Right lobe of liver (tissue), 6 donors: ENCODE measurements around the gene TBC1D23. TPM values are rescaled to one million over a fixed set of nuclear protein-coding genes. Genes with fewer than 3 reads are reported as not detected.
A peak's percentile ranks its signal among the peaks of the same experiment; 100 is the strongest.
"Not testable (repeated sequence)": the region's sequence is repeated elsewhere in the genome, so short reads cannot be mapped to it uniquely, and the experiment has no call there.

Experiments used
- ATAC-seq, 4 donors: fragments of 200-7000 bp; cut with Tn5 transposase; one replicate each; pipeline ENCODE4 v1.9.1; 2020; ENCODE audit warnings: mild to moderate bottlenecking in 4 of 4, moderate library complexity in 4 of 4
- DNase-seq, 3 donors: peaks; one replicate each; pipeline ENCODE4 v3.0.0-alpha.2; 2020
- H3K27ac ChIP-seq, 3 donors: fragments of 200-600 bp; one replicate each; pipeline ENCODE4 v1.8.0; 2022
- H3K27me3 ChIP-seq, 2 donors: fragments of 200-600 bp; one replicate each; pipeline ENCODE4 v1.8.0; 2022
- H3K36me3 ChIP-seq, 4 donors: fragments of 200-600 bp; sonication (generic) in 1 of 4; one replicate each; pipeline versions ENCODE4 v1.5.1 to v1.8.0; 2017 to 2022; ENCODE audit warnings: control low read depth in 1 of 4
- H3K4me1 ChIP-seq, 4 donors: fragments of 200-600 bp; sonication (generic) in 1 of 4; one replicate each; pipeline versions ENCODE4 v1.5.1 to v1.8.0; 2017 to 2022; ENCODE audit warnings: control low read depth in 1 of 4
- H3K4me3 ChIP-seq, 3 donors: fragments of 200-600 bp; one replicate each; pipeline ENCODE4 v1.8.0; 2022
- H3K9me3 ChIP-seq, 4 donors: fragments of 200-600 bp; sonication (generic) in 1 of 4; one replicate each; pipeline versions ENCODE4 v1.5.1 to v1.8.0; 2017 to 2022; ENCODE audit warnings: control low read depth in 1 of 4
- CTCF ChIP-seq, 4 donors: fragments of 200-600 bp in 3 of 4; fragments of 450-650 bp in 1 of 4; IDR thresholded peaks; one replicate each; pipeline versions ENCODE4 v1.5.1 to v1.8.0; 2016 to 2022; ENCODE audit warnings: antibody characterized with exemption in 4 of 4, mild to moderate bottlenecking in 2 of 4
- POLR2A ChIP-seq: fragments of 450-650 bp; IDR thresholded peaks from one replicate; pipeline ENCODE4 v1.6.1; 2017; ENCODE audit warnings: antibody characterized with exemption, mild to moderate bottlenecking
- WGBS: methylation state at CpG from one replicate; pipeline ENCODE4 v1.1.6; 2018; ENCODE audit warnings: low coverage, low lambda C conversion rate; ENCODE audit not compliant: insufficient coverage; ENCODE audit errors: missing lambda C conversion rate; 5-methylcytosine and 5-hydroxymethylcytosine counted together
- intact Hi-C, 2 donors: fragments of 100-400 bp; cut with DNase I; formaldehyde crosslinking; loops; one replicate each; pipeline versions ENCODE4 v1.11.2 to v1.14.1; 2022
- total RNA-seq, 6 experiments: library from RNA; depleted of rRNA in 2 of 6; stranded (reverse); fragments of >200 nt in 2 of 6; fragmentation: NEBNext Ultra II Directional in 3 of 6; extraction: Animal tissue kit (Norgen Biotek cat#: 25700) in 3 of 6; gene quantifications; one replicate each; pipeline versions ENCODE4 v1.1.0 to v1.2.4, GENCODE V29; 2016 to 2023
- donor health status: DM: no; HTN: yes; CAD: no.
- donor health status: DM: no; HTN: no; CAD: no.
- donor health status: DM: no; HTN: no; CAD: no.
- donor health status: DM: no; HTN: yes; CAD: no.
- donor health status: DM: no; HTN: yes; CAD: no.

Gene TBC1D23
- total RNA-seq, 6 experiments from 2014 or later, result 13.9 to 26.2 (median 21.5) TPM

GRCh38 chr3:100334488-100335351 lies 73.9 kb downstream of the TBC1D23 start, which contains the start of gene NIT2:
TSS of gene NIT2 (plus strand) at chr3:100334757. CDS start at chr3:100334792, 35 bp downstream.
- peak; percentile 90 to 97 (median 92) for ATAC-seq
- DNase-seq, result peak; percentile 93 to 94 (median 94)
- peaks cover 0 to 50% (median 13%) of the 10 kb centered on the region in 4 donors for H3K4me1 ChIP-seq
- H3K36me3 ChIP-seq, result peaks cover 0 to 3% (median 0%) of the 10 kb centered on the region in 4 donors
- 0% methylated on average over 12 of the region's 77 CpGs for WGBS
- TF ChIP-seq POLR2A (peak; percentile 93), CTCF (IDR thresholded peaks at IDR 0.05) (no peak)
- H3K4me3 ChIP-seq, result peak within 1 kb of the TSS; percentile 66 to 80 (median 70)
- intact Hi-C loops, result no loop called here
- peak within 1 kb of the TSS; percentile 86 to 97 (median 90) for H3K27ac ChIP-seq
- H3K9me3 ChIP-seq, result no peaks in the 10 kb centered on the region
- no peaks in the 10 kb centered on the region for H3K27me3 ChIP-seq

GRCh38 chr3:100335434-100335833 lies 74.6 kb downstream of the TBC1D23 start:
- H3K27ac ChIP-seq, result peak overlapping the region; percentile 86 to 97 (median 90)
- no peak for TF ChIP-seq POLR2A
- no peak for TF ChIP-seq CTCF (IDR thresholded peaks at IDR 0.05)
- no peaks in the 10 kb centered on the region for H3K27me3 ChIP-seq
- H3K9me3 ChIP-seq, result no peaks in the 10 kb centered on the region
- peaks cover 0 to 7% (median 0%) of the 10 kb centered on the region in 4 donors for H3K36me3 ChIP-seq
- WGBS, result 50% methylated on average over 13 of the region's 14 CpGs
- ATAC-seq, result peak in 2 of 4 donors; percentile 6
- peak overlapping the region; percentile 66 to 80 (median 70) for H3K4me3 ChIP-seq
- H3K4me1 ChIP-seq, result peaks cover 0 to 52% (median 14%) of the 10 kb centered on the region in 4 donors
- intact Hi-C loops, result no loop called here
- DNase-seq, result peak in 1 of 3 donors; percentile 34

- H3K9me3 ChIP-seq, ATAC-seq, intact Hi-C loops, H3K36me3 ChIP-seq, DNase-seq, H3K4me3 ChIP-seq, H3K27me3 ChIP-seq: not testable (repeated sequence)
- Histone ChIP-seq H3K4me1 (peaks cover 0 to 55% (median 18%) of the 10 kb centered on the region in 4 donors), H3K27ac (peak overlapping the region in 1 of 3 donors; percentile 97)
- WGBS, result 67% methylated on average over 4 of the region's 10 CpGs
Observed at GRCh38 chr3:100336229-100336628, 75.4 kb downstream of the TBC1D23 start.

- intact Hi-C loops, result no loop called here
- H3K36me3 ChIP-seq, result peaks cover 0 to 29% (median 12%) of the 10 kb centered on the region in 4 donors
- peak overlapping the region in 2 of 3 donors; percentile 33 to 77 for H3K27ac ChIP-seq
- H3K4me3 ChIP-seq, result no peak overlapping the region
- H3K4me1 ChIP-seq, result peaks cover 0 to 55% (median 14%) of the 10 kb centered on the region in 4 donors
- ATAC-seq (no peak), DNase-seq (no peak)
- H3K9me3 ChIP-seq, result no peaks in the 10 kb centered on the region
- H3K27me3 ChIP-seq, result no peaks in the 10 kb centered on the region
- TF ChIP-seq POLR2A (no peak), CTCF (IDR thresholded peaks at IDR 0.05) (no peak)
- 57% methylated on average over 10 of the region's 10 CpGs for WGBS
Observed at GRCh38 chr3:100338911-100339310, 78.1 kb downstream of the TBC1D23 start.

- WGBS, result 91% methylated on average over 4 of the region's 5 CpGs
- intact Hi-C loops, result no loop called here
- Histone ChIP-seq H3K4me1 (peaks cover 0 to 55% (median 11%) of the 10 kb centered on the region in 4 donors), H3K4me3 (no peak overlapping the region), H3K27me3 (no peaks in the 10 kb centered on the region), H3K9me3 (no peaks in the 10 kb centered on the region), H3K36me3 (peaks cover 3 to 37% (median 16%) of the 10 kb centered on the region in 4 donors), H3K27ac (peak overlapping the region in 2 of 3 donors; percentile 21 to 77)
- ATAC-seq (no peak), DNase-seq (no peak)
- TF ChIP-seq CTCF (IDR thresholded peaks at IDR 0.05) (no peak), POLR2A (no peak)
Observed at GRCh38 chr3:100339786-100340185, 79.0 kb downstream of the TBC1D23 start.
